GM19239 (cell line): ENCODE data around the gene FAIM2.

Source experiments
- DNase-seq: peaks from one replicate; pipeline ENCODE4 v3.0.0; 2011; ENCODE audit warnings: low spot score; ENCODE audit not compliant: insufficient read length
- FAIRE-seq: peaks from 2 replicates; lab custom pipeline; 2011; peaks lifted over from hg19 to GRCh38; lab: Jason Lieb, UNC

FAIM2 gene

GRCh38 chr12:49921299-49921698, 17.6 kb upstream of the FAIM2 start:
- no peak for FAIRE-seq
- no peak for DNase-seq

GRCh38 chr12:49920915-49921286, 17.2 kb upstream of the FAIM2 start:
- DNase-seq, result no peak
- FAIRE-seq, result no peak

- DNase-seq, result no peak
- FAIRE-seq, result no peak
Measured at GRCh38 chr12:49920241-49920914, 16.7 kb upstream of the FAIM2 start.

- DNase-seq, result no peak
- FAIRE-seq, result no peak
Measured at GRCh38 chr12:49917788-49918173, 14.1 kb upstream of the FAIM2 start.

GRCh38 chr12:49917166-49917787, 13.6 kb upstream of the FAIM2 start:
- DNase-seq (no peak), FAIRE-seq (no peak)

- DNase-seq, result no peak
- no peak for FAIRE-seq
Measured at GRCh38 chr12:49916129-49916919, 12.6 kb upstream of the FAIM2 start.

- FAIRE-seq (no peak), DNase-seq (no peak)
Measured at GRCh38 chr12:49912345-49913255, 8.9 kb upstream of the FAIM2 start.

GRCh38 chr12:49911213-49911605, 7.5 kb upstream of the FAIM2 start:
- DNase-seq (no peak), FAIRE-seq (no peak)

- DNase-seq (no peak), FAIRE-seq (no peak)
Measured at GRCh38 chr12:49910331-49911212, 6.9 kb upstream of the FAIM2 start.

- no peak for FAIRE-seq
- no peak for DNase-seq
Measured at GRCh38 chr12:49909826-49910225, 6.1 kb upstream of the FAIM2 start.

- no peak for DNase-seq
- FAIRE-seq, result no peak
Measured at GRCh38 chr12:49909356-49909755, 5.7 kb upstream of the FAIM2 start.

GRCh38 chr12:49907352-49907751, 3.7 kb upstream of the FAIM2 start:
- FAIRE-seq (no peak), DNase-seq (no peak)

- no peak for DNase-seq
- FAIRE-seq, result no peak
Measured at GRCh38 chr12:49905718-49906314, 2.1 kb upstream of the FAIM2 start.

GRCh38 chr12:49904601-49905000, 901 bp upstream of the FAIM2 start:
- FAIRE-seq (no peak), DNase-seq (no peak)

- no peak for DNase-seq
- no peak for FAIRE-seq
Measured at GRCh38 chr12:49903351-49903699, 375 bp downstream of the FAIM2 start.

GRCh38 chr12:49902399-49903350, 1.0 kb downstream of the FAIM2 start:
- DNase-seq (no peak), FAIRE-seq (no peak)

GRCh38 chr12:49901986-49902385, 1.7 kb downstream of the FAIM2 start:
- FAIRE-seq, result no peak
- no peak for DNase-seq

GRCh38 chr12:49901026-49901425, 2.7 kb downstream of the FAIM2 start:
- no peak for DNase-seq
- no peak for FAIRE-seq
